HepG2 (cell line): ENCODE data around the gene DROSHA. TPM values are rescaled to one million over a fixed set of nuclear protein-coding genes. Genes with fewer than 3 reads are reported as not detected.

ENCODE experiments used
- CEBPZ ChIP-seq: IDR thresholded peaks from 2 replicates; pipeline ENCODE4 v1.6.1; 2012; ENCODE audit warnings: low read length, improper control_type of control experiment
- GLI4 ChIP-seq: sonication (generic); formaldehyde crosslinking; IDR thresholded peaks from 2 replicates; pipeline ENCODE4 v1.5.1; 2020; ENCODE audit warnings: missing genetic modification reagents, mild to moderate bottlenecking, moderate library complexity, borderline replicate concordance
- KAT2B ChIP-seq: fragments of 150-350 bp; IDR thresholded peaks from 2 replicates; pipeline ENCODE4 v1.6.1; 2014; ENCODE audit warnings: low read depth, low read length, borderline replicate concordance
- ZHX1 ChIP-seq: sonication (generic); formaldehyde crosslinking; IDR thresholded peaks from 2 replicates; pipeline ENCODE4 v1.8.1; 2022; ENCODE audit warnings: low read depth, mild to moderate bottlenecking, missing genetic modification reagents
- polyA plus RNA-seq, 8 experiments: library from polyadenylated mRNA; depleted of rRNA in 3 of 8; stranded (reverse) in 7 of 8; unstranded in 1 of 8; fragments of >200 nt; fragmentation: Illumina TruSeq in 4 of 8; extraction: Trizol in 4 of 8; gene quantifications; 2 replicates each; pipeline versions ENCODE4 v1.2.1 to v1.2.3, GENCODE V29; 2011 to 2016; ENCODE audit warnings: low read depth in 4 of 8, missing spikeins in 1 of 8, mixed read lengths in 1 of 8; ENCODE audit not compliant: insufficient read depth in 1 of 8
- total RNA-seq, 5 experiments: library from RNA; depleted of rRNA; stranded (reverse); fragments of >200 nt; fragmentation: Illumina TruSeq; extraction: Trizol; gene quantifications; 2 replicates each; pipeline ENCODE4 v1.2.3, GENCODE V29; 2016; ENCODE audit warnings: low read depth in 1 of 5
- TF ChIP-seq, protein P1 (sequence below): IDR thresholded peaks from 2 replicates; pipeline ENCODE4 v1.4.0; 2020; ENCODE audit warnings: mild to moderate bottlenecking, missing genetic modification reagents

The DROSHA gene
- total and polyA plus RNA-seq, 2 of the 13 experiments (the other 11 are each of a cell fraction or from before 2014, with no cell fraction given) = 22.3 to 29.4 TPM

- TF ChIP-seq, protein P1, sequence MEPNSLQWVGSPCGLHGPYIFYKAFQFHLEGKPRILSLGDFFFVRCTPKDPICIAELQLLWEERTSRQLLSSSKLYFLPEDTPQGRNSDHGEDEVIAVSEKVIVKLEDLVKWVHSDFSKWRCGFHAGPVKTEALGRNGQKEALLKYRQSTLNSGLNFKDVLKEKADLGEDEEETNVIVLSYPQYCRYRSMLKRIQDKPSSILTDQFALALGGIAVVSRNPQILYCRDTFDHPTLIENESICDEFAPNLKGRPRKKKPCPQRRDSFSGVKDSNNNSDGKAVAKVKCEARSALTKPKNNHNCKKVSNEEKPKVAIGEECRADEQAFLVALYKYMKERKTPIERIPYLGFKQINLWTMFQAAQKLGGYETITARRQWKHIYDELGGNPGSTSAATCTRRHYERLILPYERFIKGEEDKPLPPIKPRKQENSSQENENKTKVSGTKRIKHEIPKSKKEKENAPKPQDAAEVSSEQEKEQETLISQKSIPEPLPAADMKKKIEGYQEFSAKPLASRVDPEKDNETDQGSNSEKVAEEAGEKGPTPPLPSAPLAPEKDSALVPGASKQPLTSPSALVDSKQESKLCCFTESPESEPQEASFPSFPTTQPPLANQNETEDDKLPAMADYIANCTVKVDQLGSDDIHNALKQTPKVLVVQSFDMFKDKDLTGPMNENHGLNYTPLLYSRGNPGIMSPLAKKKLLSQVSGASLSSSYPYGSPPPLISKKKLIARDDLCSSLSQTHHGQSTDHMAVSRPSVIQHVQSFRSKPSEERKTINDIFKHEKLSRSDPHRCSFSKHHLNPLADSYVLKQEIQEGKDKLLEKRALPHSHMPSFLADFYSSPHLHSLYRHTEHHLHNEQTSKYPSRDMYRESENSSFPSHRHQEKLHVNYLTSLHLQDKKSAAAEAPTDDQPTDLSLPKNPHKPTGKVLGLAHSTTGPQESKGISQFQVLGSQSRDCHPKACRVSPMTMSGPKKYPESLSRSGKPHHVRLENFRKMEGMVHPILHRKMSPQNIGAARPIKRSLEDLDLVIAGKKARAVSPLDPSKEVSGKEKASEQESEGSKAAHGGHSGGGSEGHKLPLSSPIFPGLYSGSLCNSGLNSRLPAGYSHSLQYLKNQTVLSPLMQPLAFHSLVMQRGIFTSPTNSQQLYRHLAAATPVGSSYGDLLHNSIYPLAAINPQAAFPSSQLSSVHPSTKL = no peak
- TF ChIP-seq KAT2B (no peak), CEBPZ (no peak), GLI4 (CRISPR knock-in tag) (no peak), ZHX1 (CRISPR knock-in tag) (no peak)
Observed at GRCh38 chr5:31523041-31523440, 8.9 kb downstream of the DROSHA start (continued).
